Vagina (tissue), 2 donors: ENCODE measurements around the gene METTL26.

ENCODE experiments used
- CTCF ChIP-seq, 3 experiments: fragments of 450-650 bp in 2 of 3; fragments of 200-600 bp in 1 of 3; sonication (generic) in 1 of 3; IDR thresholded peaks; one replicate each; pipeline ENCODE4 v1.5.1; 2017 to 2019; ENCODE audit warnings: antibody characterized with exemption in 3 of 3, mild to moderate bottlenecking in 2 of 3, moderate library complexity in 2 of 3
- POLR2AphosphoS5 ChIP-seq, 2 donors: sonication (generic); formaldehyde crosslinking; IDR thresholded peaks; one replicate each; pipeline ENCODE4 v1.9.0; 2017; ENCODE audit warnings: antibody characterized with exemption in 2 of 2, mild to moderate bottlenecking in 2 of 2, low read depth in 1 of 2; ENCODE audit not compliant: insufficient read depth in 1 of 2

GRCh38 chr16:680625-680945, 44.5 kb upstream of the METTL26 start:
- TF ChIP-seq POLR2AphosphoS5 (IDR thresholded peaks at IDR 0.05; ENCODE audit: insufficient read depth in 1 of 2, low read depth in 1 of 2): no peak
- no peak for TF ChIP-seq CTCF (IDR thresholded peaks at IDR 0.05)
